WTC11 (cell line): ENCODE data around the gene MYMK. TPM values are rescaled to one million over a fixed set of nuclear protein-coding genes. Genes with fewer than 3 reads are reported as not detected.

ENCODE experiments used
- ATAC-seq: fragments of 200-7000 bp; cut with Tn5 transposase; 2 replicates; pipeline ENCODE4 v1.10.0; 2021; ENCODE audit warnings: mild to moderate bottlenecking, moderate library complexity
- CTCF ChIA-PET: fragments of 300-600 bp; sonication (Branson Sonifier 250); formaldehyde crosslinking; loops from one replicate; lab custom pipeline; 2021; ENCODE audit warnings: antibody characterized with exemption; lab: Charles Lee
- POLR2A ChIA-PET: fragments of 350-600 bp; sonication (Branson Sonifier 250); formaldehyde crosslinking; loops from one replicate; lab custom pipeline; 2021; ENCODE audit warnings: antibody characterized with exemption; lab: Charles Lee
- DNase-seq: peaks from one replicate; pipeline ENCODE4 v3.0.0; 2021; ENCODE audit warnings: low spot score
- H3K27ac Mint-ChIP-seq: 2 replicates; pipeline ENCODE4 v1.8.0; 2021; ENCODE audit warnings: mixed read lengths
- H3K27me3 Mint-ChIP-seq: 2 replicates; pipeline ENCODE4 v1.8.0; 2021; ENCODE audit warnings: low read depth, mild to moderate bottlenecking, moderate library complexity, mixed read lengths
- H3K36me3 Mint-ChIP-seq: 2 replicates; pipeline ENCODE4 v1.8.0; 2021; ENCODE audit warnings: mixed read lengths
- H3K4me1 Mint-ChIP-seq: 2 replicates; pipeline ENCODE4 v1.8.0; 2022; ENCODE audit warnings: mixed read lengths
- H3K4me3 Mint-ChIP-seq: 2 replicates; pipeline ENCODE4 v1.8.0; 2021; ENCODE audit warnings: mild to moderate bottlenecking, moderate library complexity, mixed read lengths
- H3K9me3 Mint-ChIP-seq: 2 replicates; pipeline ENCODE4 v1.8.0; 2021; ENCODE audit warnings: mixed read lengths
- CREB1 ChIP-seq: sonication (generic); formaldehyde crosslinking; IDR thresholded peaks from 2 replicates; pipeline ENCODE4 v1.8.0; 2023; ENCODE audit warnings: mild to moderate bottlenecking, missing genetic modification reagents
- ESRRA ChIP-seq: sonication (generic); formaldehyde crosslinking; IDR thresholded peaks from 2 replicates; pipeline ENCODE4 v1.8.1; 2022; ENCODE audit warnings: mild to moderate bottlenecking, missing genetic modification reagents, borderline replicate concordance
- FOXK1 ChIP-seq: sonication (generic); formaldehyde crosslinking; IDR thresholded peaks from 2 replicates; pipeline ENCODE4 v1.8.0; 2022; ENCODE audit warnings: mild to moderate bottlenecking, moderate library complexity, missing genetic modification reagents
- GTF2I ChIP-seq: fragments of 250-450 bp; sonication (Bioruptor Pico); conservative IDR thresholded peaks from 2 replicates; pipeline ENCODE4 v1.4.0; 2021; ENCODE audit warnings: mild to moderate bottlenecking
- KAT7 ChIP-seq: sonication (generic); formaldehyde crosslinking; IDR thresholded peaks from 2 replicates; pipeline ENCODE4 v1.8.1; 2023; ENCODE audit warnings: missing genetic modification reagents, mild to moderate bottlenecking, borderline replicate concordance
- MXD4 ChIP-seq: fragments of 250-450 bp; sonication (Bioruptor Pico); IDR thresholded peaks from 2 replicates; pipeline ENCODE4 v1.8.0; 2021; ENCODE audit warnings: mild to moderate bottlenecking, moderate library complexity, borderline replicate concordance
- NR2C2 ChIP-seq: sonication (generic); formaldehyde crosslinking; IDR thresholded peaks from 2 replicates; pipeline ENCODE4 v1.8.0; 2022; ENCODE audit warnings: mild to moderate bottlenecking, missing genetic modification reagents
- NR3C1 ChIP-seq: sonication (generic); formaldehyde crosslinking; conservative IDR thresholded peaks from 2 replicates; pipeline ENCODE4 v1.8.1; 2023; ENCODE audit warnings: low read depth, mild to moderate bottlenecking, missing genetic modification reagents
- PRDM15 ChIP-seq: sonication (generic); formaldehyde crosslinking; IDR thresholded peaks from 2 replicates; pipeline ENCODE4 v1.8.0; 2022; ENCODE audit warnings: missing genetic modification reagents
- PREB ChIP-seq: sonication (generic); formaldehyde crosslinking; IDR thresholded peaks from 2 replicates; pipeline ENCODE4 v1.8.1; 2022; ENCODE audit warnings: mild to moderate bottlenecking, missing genetic modification reagents, moderate library complexity, borderline replicate concordance
- RORB ChIP-seq: fragments of 250-450 bp; sonication (Bioruptor Pico); IDR thresholded peaks from 2 replicates; pipeline ENCODE4 v1.9.0; 2021; ENCODE audit warnings: mild to moderate bottlenecking
- USF1 ChIP-seq: sonication (generic); formaldehyde crosslinking; IDR thresholded peaks from 2 replicates; pipeline ENCODE4 v1.8.0; 2022; ENCODE audit warnings: mild to moderate bottlenecking, missing genetic modification reagents
- ZBTB21 ChIP-seq: sonication (generic); formaldehyde crosslinking; IDR thresholded peaks from 2 replicates; pipeline ENCODE4 v1.8.1; 2023; ENCODE audit warnings: mild to moderate bottlenecking, missing genetic modification reagents, borderline replicate concordance
- ZBTB43 ChIP-seq: sonication (generic); formaldehyde crosslinking; IDR thresholded peaks from 2 replicates; pipeline ENCODE4 v1.8.1; 2023; ENCODE audit warnings: mild to moderate bottlenecking, missing genetic modification reagents
- ZNF317 ChIP-seq: sonication (generic); formaldehyde crosslinking; IDR thresholded peaks from 2 replicates; pipeline ENCODE4 v1.8.1; 2023; ENCODE audit warnings: low read depth, mild to moderate bottlenecking, moderate library complexity, missing genetic modification reagents, borderline replicate concordance
- ZNF423 ChIP-seq: fragments of 250-450 bp; sonication (Bioruptor Pico); IDR thresholded peaks from 2 replicates; pipeline ENCODE4 v2.1.2; 2022; ENCODE audit warnings: mild to moderate bottlenecking, moderate library complexity
- ZNF532 ChIP-seq: fragments of 250-450 bp; sonication (Bioruptor Pico); IDR thresholded peaks from 2 replicates; pipeline ENCODE4 v1.9.0; 2021; ENCODE audit warnings: mild to moderate bottlenecking, borderline replicate concordance
- total RNA-seq: library from RNA; stranded (reverse); gene quantifications from 3 replicates; pipeline ENCODE4 v1.2.3, GENCODE V29; 2021
- TF ChIP-seq, protein P1 (sequence below): sonication (generic); formaldehyde crosslinking; IDR thresholded peaks from 2 replicates; pipeline ENCODE4 v1.8.1; 2022; ENCODE audit warnings: low read depth, missing genetic modification reagents, borderline replicate concordance
- TF ChIP-seq, protein P2 (sequence below): fragments of 250-450 bp; sonication (Bioruptor Pico); IDR thresholded peaks from 2 replicates; pipeline ENCODE4 v2.1.2; 2022; ENCODE audit warnings: mild to moderate bottlenecking, moderate library complexity

The MYMK gene
- total RNA-seq, 1 experiment from 2014 or later, result not detected

DNA sequence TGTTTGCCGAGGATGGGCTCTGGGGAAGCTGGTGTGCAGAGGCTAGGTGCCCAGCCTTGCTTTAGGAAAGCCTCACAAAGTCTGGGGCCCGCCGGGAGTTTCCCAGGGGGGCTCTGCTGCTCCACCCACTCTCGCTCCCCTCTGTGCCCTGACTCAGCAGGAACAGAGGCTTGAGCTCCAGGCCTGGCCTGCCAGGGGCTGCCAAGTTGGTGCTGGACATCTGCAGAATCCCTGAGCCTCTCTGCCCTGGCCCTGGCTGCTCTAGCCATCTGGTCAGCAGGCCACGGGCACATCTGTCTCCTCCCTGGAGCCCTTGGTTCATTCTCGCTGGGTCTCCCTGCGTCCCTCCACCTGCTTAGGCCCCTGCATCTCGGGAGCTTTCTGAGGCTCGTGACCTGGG, 9.1 kb upstream of the MYMK start:
- DNase-seq (no peak), ATAC-seq (no peak)
- no peaks in the 10 kb centered on the region for H3K36me3 Mint-ChIP-seq
- H3K27me3 Mint-ChIP-seq, result peaks cover 25% of the 10 kb centered on the region
- POLR2A ChIA-PET, result no interaction called here
- H3K4me3 Mint-ChIP-seq, result peak overlapping the region; percentile 20; the same call in 1 of the 2 replicates
- TF ChIP-seq ZNF532 (CRISPR knock-in tag) (no peak), KAT7 (CRISPR knock-in tag) (no peak), ZBTB43 (CRISPR knock-in tag) (no peak), NR2C2 (no peak), MXD4 (CRISPR knock-in tag) (no peak), CREB1 (CRISPR knock-in tag) (no peak), PRDM15 (CRISPR knock-in tag) (no peak), RORB (CRISPR knock-in tag) (no peak), ESRRA (CRISPR knock-in tag) (no peak), GTF2I (no peak), ZNF317 (CRISPR knock-in tag) (no peak)
- TF ChIP-seq, protein P1, sequence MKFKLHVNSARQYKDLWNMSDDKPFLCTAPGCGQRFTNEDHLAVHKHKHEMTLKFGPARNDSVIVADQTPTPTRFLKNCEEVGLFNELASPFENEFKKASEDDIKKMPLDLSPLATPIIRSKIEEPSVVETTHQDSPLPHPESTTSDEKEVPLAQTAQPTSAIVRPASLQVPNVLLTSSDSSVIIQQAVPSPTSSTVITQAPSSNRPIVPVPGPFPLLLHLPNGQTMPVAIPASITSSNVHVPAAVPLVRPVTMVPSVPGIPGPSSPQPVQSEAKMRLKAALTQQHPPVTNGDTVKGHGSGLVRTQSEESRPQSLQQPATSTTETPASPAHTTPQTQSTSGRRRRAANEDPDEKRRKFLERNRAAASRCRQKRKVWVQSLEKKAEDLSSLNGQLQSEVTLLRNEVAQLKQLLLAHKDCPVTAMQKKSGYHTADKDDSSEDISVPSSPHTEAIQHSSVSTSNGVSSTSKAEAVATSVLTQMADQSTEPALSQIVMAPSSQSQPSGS (CRISPR knock-in tag), result no peak
- H3K27ac Mint-ChIP-seq, result no peak overlapping the region
- CTCF ChIA-PET, result interaction anchor here (0.7 to 2.6 kb wide), 15 partner anchors 16 to 209 kb away, joined by 3 to 11 read pairs (median 4); no protein-coding TSS in a partner anchor
- H3K9me3 Mint-ChIP-seq, result no peaks in the 10 kb centered on the region
- peaks cover 19% of the 10 kb centered on the region for H3K4me1 Mint-ChIP-seq

GRCh38 chr9:133532937-133533668, 8.3 kb upstream of the MYMK start:
- peaks cover 23% of the 10 kb centered on the region for H3K4me1 Mint-ChIP-seq
- no peaks in the 10 kb centered on the region for H3K9me3 Mint-ChIP-seq
- H3K36me3 Mint-ChIP-seq, result no peaks in the 10 kb centered on the region
- H3K27me3 Mint-ChIP-seq, result peaks cover 25% of the 10 kb centered on the region
- ChIA-PET CTCF (interaction anchor here (0.7 to 2.6 kb wide), 11 partner anchors 12 to 210 kb away, joined by 3 to 11 read pairs (median 3); no protein-coding TSS in a partner anchor), POLR2A (no interaction called here)
- ATAC-seq, result peak; percentile 31
- peak; percentile 89 for DNase-seq
- H3K4me3 Mint-ChIP-seq, result peak overlapping the region; percentile 20
- H3K27ac Mint-ChIP-seq, result no peak overlapping the region
- TF ChIP-seq ESRRA (CRISPR knock-in tag) (no peak), PREB (CRISPR knock-in tag) (no peak), ZNF423 (CRISPR knock-in tag) (peak; percentile 44; the same call in 1 of the 2 replicates), NR3C1 (CRISPR knock-in tag) (no peak), FOXK1 (CRISPR knock-in tag) (no peak), USF1 (peak; percentile 20; the same call in 1 of the 2 replicates), ZBTB21 (CRISPR knock-in tag) (peak; percentile 35; the same call in 1 of the 2 replicates)
- TF ChIP-seq, protein P2, sequence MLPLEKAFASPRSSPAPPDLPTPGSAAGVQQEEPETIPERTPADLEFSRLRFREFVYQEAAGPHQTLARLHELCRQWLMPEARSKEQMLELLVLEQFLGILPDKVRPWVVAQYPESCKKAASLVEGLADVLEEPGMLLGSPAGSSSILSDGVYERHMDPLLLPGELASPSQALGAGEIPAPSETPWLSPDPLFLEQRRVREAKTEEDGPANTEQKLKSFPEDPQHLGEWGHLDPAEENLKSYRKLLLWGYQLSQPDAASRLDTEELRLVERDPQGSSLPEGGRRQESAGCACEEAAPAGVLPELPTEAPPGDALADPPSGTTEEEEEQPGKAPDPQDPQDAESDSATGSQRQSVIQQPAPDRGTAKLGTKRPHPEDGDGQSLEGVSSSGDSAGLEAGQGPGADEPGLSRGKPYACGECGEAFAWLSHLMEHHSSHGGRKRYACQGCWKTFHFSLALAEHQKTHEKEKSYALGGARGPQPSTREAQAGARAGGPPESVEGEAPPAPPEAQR (CRISPR knock-in tag), result no peak
